HepG2 (cell line): Measurements from ENCODE around the gene ZDHHC8. TPM values are rescaled to one million over a fixed set of nuclear protein-coding genes. Genes with fewer than 3 reads are reported as not detected.

Experiments
- ATAC-seq: fragments of 200-7000 bp; cut with Tn5 transposase; 3 replicates; pipeline ENCODE4 v1.9.1; 2020; ENCODE audit warnings: mild to moderate bottlenecking, moderate library complexity
- BruUV-seq: library from RNA; stranded (reverse); fragments of 400-500 nt; replicated peaks from 2 replicates; lab custom pipeline; 2021; lab: Mats Ljungman, UMichigan
- CTCF ChIA-PET: fragments of 300-600 bp; formaldehyde crosslinking; extraction: SDS; loops from one replicate; lab custom pipeline; 2021; ENCODE audit warnings: low total read pairs, inconsistent platforms, low intra/inter-chr PET ratio; lab: Yijun Ruan, JAX
- POLR2A ChIA-PET: fragments of 350-600 bp; sonication (Branson Sonifier 250); formaldehyde crosslinking; loops from one replicate; lab custom pipeline; 2020; ENCODE audit warnings: antibody characterized with exemption, inconsistent platforms; lab: Yijun Ruan, JAX
- DNase-seq: peaks from one replicate; pipeline ENCODE4 v3.0.0-alpha.2; 2015; ENCODE audit warnings: low spot score
- FAIRE-seq: peaks from 3 replicates; lab custom pipeline; 2011; peaks lifted over from hg19 to GRCh38; lab: Jason Lieb, UNC
- H2AFZ ChIP-seq: one replicate; pipeline ENCODE4 v1.6.1; 2011; ENCODE audit warnings: low read length, inconsistent platforms
- H3K27ac ChIP-seq: fragments of 300-600 bp; 3 replicates; pipeline ENCODE4 v1.8.0; 2011; ENCODE audit warnings: mixed run types, mild to moderate bottlenecking, mixed read lengths, low read length, inconsistent platforms; ENCODE audit not compliant: insufficient read depth; ENCODE audit errors: extremely low read length
- H3K27me3 ChIP-seq, 2 experiments: fragments of 200-600 bp in 1 of 2; 2 replicates in 1 of 2; 3 replicates in 1 of 2; pipeline versions ENCODE4 v1.6.0 to v1.8.0; 2011; ENCODE audit warnings: low read length in 2 of 2, mild to moderate bottlenecking in 2 of 2, moderate library complexity in 2 of 2, inconsistent platforms in 1 of 2; ENCODE audit not compliant: insufficient read depth in 2 of 2, control insufficient read depth in 1 of 2
- H3K36me3 ChIP-seq, 2 experiments: fragments of 200-600 bp in 1 of 2; replicated peaks in 1 of 2; 2 replicates in 1 of 2; 3 replicates in 1 of 2; pipeline versions ENCODE4 v1.5.1 to v1.8.0; 2011; ENCODE audit warnings: low read length in 2 of 2, inconsistent platforms in 1 of 2; ENCODE audit not compliant: insufficient read depth in 2 of 2, control insufficient read depth in 1 of 2
- H3K4me1 ChIP-seq: 2 replicates; pipeline ENCODE4 v1.5.1; 2012; ENCODE audit warnings: low read length, inconsistent platforms; ENCODE audit not compliant: insufficient read depth
- H3K4me2 ChIP-seq: 2 replicates; pipeline ENCODE4 v1.6.0; 2011; ENCODE audit warnings: low read depth, low read length, inconsistent platforms
- H3K4me3 ChIP-seq, 3 experiments: fragments of 200-600 bp in 1 of 3; sonication (generic), shearing (Covaris generic) in 1 of 3; replicated peaks in 1 of 3; 2 replicates each; pipeline ENCODE4 v1.5.1; 2011 to 2016; ENCODE audit warnings: low read length in 3 of 3, inconsistent platforms in 2 of 3, low read depth in 2 of 3, mild to moderate bottlenecking in 2 of 3, control low read depth in 1 of 3, mixed read lengths in 1 of 3; ENCODE audit not compliant: insufficient read depth in 1 of 3
- H3K79me2 ChIP-seq: one replicate; pipeline ENCODE4 v1.6.1; 2011; ENCODE audit warnings: low read length, inconsistent platforms; ENCODE audit not compliant: insufficient read depth
- H3K9ac ChIP-seq: 2 replicates; pipeline ENCODE4 v1.6.0; 2011; ENCODE audit warnings: mild to moderate bottlenecking, low read depth, low read length, inconsistent platforms; ENCODE audit not compliant: insufficient read depth
- H3K9me3 ChIP-seq: 2 replicates; pipeline ENCODE4 v1.5.1; 2012; ENCODE audit warnings: mild to moderate bottlenecking, low read length
- H4K20me1 ChIP-seq: 2 replicates; pipeline ENCODE4 v1.6.0; 2011; ENCODE audit warnings: inconsistent platforms, mild to moderate bottlenecking, low read length, moderate library complexity; ENCODE audit not compliant: insufficient read depth
- AHR ChIP-seq: IDR thresholded peaks from 2 replicates; pipeline ENCODE4 v1.6.1; 2018; ENCODE audit warnings: missing genetic modification reagents, missing compliant biosample characterization
- PLSCR1 ChIP-seq: sonication (generic); formaldehyde crosslinking; IDR thresholded peaks from 2 replicates; pipeline ENCODE4 v1.5.0; 2020; ENCODE audit warnings: missing genetic modification reagents, mild to moderate bottlenecking, borderline replicate concordance
- WGBS: methylation state at CpG from one replicate; pipeline ENCODE4 v1.1.6; 2017; ENCODE audit warnings: low lambda C conversion rate; 5-methylcytosine and 5-hydroxymethylcytosine counted together
- in situ Hi-C: cut with HindIII; loops from 2 replicates; pipeline ENCODE4 v1.10.0; 2017; ENCODE audit warnings: low pct_unique_long_range_greater_than_20kb; ENCODE audit not compliant: extremely low pct_ligation_motif_present
- intact Hi-C: fragments of 100-400 bp; cut with micrococcal nuclease; formaldehyde crosslinking; loops from one replicate; pipeline ENCODE4 v1.10.0; 2022; ENCODE audit not compliant: unreplicated experiment
- polyA plus RNA-seq, 8 experiments: library from polyadenylated mRNA; depleted of rRNA in 3 of 8; stranded (reverse) in 7 of 8; unstranded in 1 of 8; fragments of >200 nt; fragmentation: Illumina TruSeq in 4 of 8; extraction: Trizol in 4 of 8; gene quantifications; 2 replicates each; pipeline versions ENCODE4 v1.2.1 to v1.2.3, GENCODE V29; 2011 to 2016; ENCODE audit warnings: low read depth in 4 of 8, missing spikeins in 1 of 8, mixed read lengths in 1 of 8; ENCODE audit not compliant: insufficient read depth in 1 of 8
- total RNA-seq, 5 experiments: library from RNA; depleted of rRNA; stranded (reverse); fragments of >200 nt; fragmentation: Illumina TruSeq; extraction: Trizol; gene quantifications; 2 replicates each; pipeline ENCODE4 v1.2.3, GENCODE V29; 2016; ENCODE audit warnings: low read depth in 1 of 5
- TF ChIP-seq, protein P1 (sequence below): IDR thresholded peaks from 2 replicates; pipeline ENCODE4 v1.6.1; 2012; ENCODE audit warnings: low read length, improper control_type of control experiment

ZDHHC8 gene
- total and polyA plus RNA-seq, 2 of the 13 experiments (the other 11 are each of a cell fraction or from before 2014, with no cell fraction given): 7.5 to 21.3 TPM

DNA sequence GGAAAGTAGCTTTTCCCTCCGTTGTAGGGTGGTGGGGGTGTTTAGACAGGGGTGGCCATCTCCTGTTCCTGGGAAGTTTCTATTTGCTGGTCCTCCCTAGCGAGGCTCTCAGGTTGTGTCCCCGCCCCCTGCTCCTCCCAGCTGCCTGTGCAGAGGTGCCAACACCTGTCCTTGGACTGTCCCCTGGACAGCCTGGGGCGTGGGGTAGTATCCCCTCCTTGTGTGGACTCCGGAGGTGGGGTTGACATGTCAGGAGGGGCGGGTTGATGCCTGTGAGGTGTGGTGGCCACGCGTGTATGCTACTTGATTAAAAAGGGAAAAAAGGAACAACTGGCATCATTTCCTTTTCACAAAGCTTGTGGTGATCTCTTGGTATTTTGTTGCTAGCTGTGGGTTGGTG lies 30.0 kb upstream of the ZDHHC8 start:
- 85% methylated on average over 8 of the region's 8 CpGs for WGBS
- H3K9ac ChIP-seq: no peak overlapping the region
- peaks cover 8% of the 10 kb centered on the region; the same call in 1 of the 2 replicates for H3K4me1 ChIP-seq
- H3K9me3 ChIP-seq: no peaks in the 10 kb centered on the region
- BruUV-seq: no TSS peak
- H3K4me3 ChIP-seq: no peak overlapping the region
- peaks cover 18% of the 10 kb centered on the region for H3K79me2 ChIP-seq
- no peaks in the 10 kb centered on the region for H4K20me1 ChIP-seq
- H2AFZ ChIP-seq: no peak overlapping the region
- DNase-seq: no peak
- intact Hi-C loops: no loop called here
- CTCF ChIA-PET: no interaction called here
- H3K36me3 ChIP-seq: peaks cover 39 to 88% of the 10 kb centered on the region in 2 experiments
- in situ Hi-C loops: no loop called here
- no peak overlapping the region for H3K4me2 ChIP-seq
- H3K27me3 ChIP-seq: no peaks in the 10 kb centered on the region
- FAIRE-seq: no peak
- TF ChIP-seq AHR (CRISPR knock-in tag) (no peak), PLSCR1 (CRISPR knock-in tag) (no peak)
- TF ChIP-seq, protein P1, sequence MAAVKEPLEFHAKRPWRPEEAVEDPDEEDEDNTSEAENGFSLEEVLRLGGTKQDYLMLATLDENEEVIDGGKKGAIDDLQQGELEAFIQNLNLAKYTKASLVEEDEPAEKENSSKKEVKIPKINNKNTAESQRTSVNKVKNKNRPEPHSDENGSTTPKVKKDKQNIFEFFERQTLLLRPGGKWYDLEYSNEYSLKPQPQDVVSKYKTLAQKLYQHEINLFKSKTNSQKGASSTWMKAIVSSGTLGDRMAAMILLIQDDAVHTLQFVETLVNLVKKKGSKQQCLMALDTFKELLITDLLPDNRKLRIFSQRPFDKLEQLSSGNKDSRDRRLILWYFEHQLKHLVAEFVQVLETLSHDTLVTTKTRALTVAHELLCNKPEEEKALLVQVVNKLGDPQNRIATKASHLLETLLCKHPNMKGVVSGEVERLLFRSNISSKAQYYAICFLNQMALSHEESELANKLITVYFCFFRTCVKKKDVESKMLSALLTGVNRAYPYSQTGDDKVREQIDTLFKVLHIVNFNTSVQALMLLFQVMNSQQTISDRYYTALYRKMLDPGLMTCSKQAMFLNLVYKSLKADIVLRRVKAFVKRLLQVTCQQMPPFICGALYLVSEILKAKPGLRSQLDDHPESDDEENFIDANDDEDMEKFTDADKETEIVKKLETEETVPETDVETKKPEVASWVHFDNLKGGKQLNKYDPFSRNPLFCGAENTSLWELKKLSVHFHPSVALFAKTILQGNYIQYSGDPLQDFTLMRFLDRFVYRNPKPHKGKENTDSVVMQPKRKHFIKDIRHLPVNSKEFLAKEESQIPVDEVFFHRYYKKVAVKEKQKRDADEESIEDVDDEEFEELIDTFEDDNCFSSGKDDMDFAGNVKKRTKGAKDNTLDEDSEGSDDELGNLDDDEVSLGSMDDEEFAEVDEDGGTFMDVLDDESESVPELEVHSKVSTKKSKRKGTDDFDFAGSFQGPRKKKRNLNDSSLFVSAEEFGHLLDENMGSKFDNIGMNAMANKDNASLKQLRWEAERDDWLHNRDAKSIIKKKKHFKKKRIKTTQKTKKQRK: no peak
- no peak; the same call in 2 of the 3 replicates for ATAC-seq
- H3K27ac ChIP-seq: no peak overlapping the region
- POLR2A ChIA-PET: no interaction called here
